HG02840 (cell line): Measurements from ENCODE around the gene TMEM38B.
"Not testable (repeated sequence)": the region's sequence is repeated elsewhere in the genome, so short reads cannot be mapped to it uniquely, and the experiment has no call there.

Source experiments
- ATAC-seq: cut with Tn5 transposase; IDR thresholded peaks from one replicate; pipeline ENCODE4 v1.9.1; 2021; ENCODE audit warnings: mild to moderate bottlenecking, moderate library complexity, moderate number of reproducible peaks; ENCODE audit not compliant: unreplicated experiment, low FRiP score

TMEM38B gene

GRCh38 chr9:105713260-105714019 is 19.1 kb downstream of the TMEM38B start:
- no peak for ATAC-seq

- no peak for ATAC-seq
These were observed 19.6 kb downstream of the TMEM38B start for GRCh38 chr9:105714020-105714331.

GRCh38 chr9:105716146-105716545 is 21.8 kb downstream of the TMEM38B start:
- no peak for ATAC-seq

GRCh38 chr9:105722099-105722498 is 27.8 kb downstream of the TMEM38B start:
- no peak for ATAC-seq

GRCh38 chr9:105725370-105725769 is 31.0 kb downstream of the TMEM38B start:
- no peak for ATAC-seq

- ATAC-seq = not testable (repeated sequence)
These were observed 33.9 kb downstream of the TMEM38B start for GRCh38 chr9:105728230-105728629.

GRCh38 chr9:105731420-105731819 is 37.1 kb downstream of the TMEM38B start:
- ATAC-seq = not testable (repeated sequence)

GRCh38 chr9:105735366-105735765 is 41.0 kb downstream of the TMEM38B start:
- no peak for ATAC-seq

GRCh38 chr9:105737205-105737604 is 42.9 kb downstream of the TMEM38B start:
- ATAC-seq = no peak

GRCh38 chr9:105742088-105742487 is 47.7 kb downstream of the TMEM38B start:
- ATAC-seq = no peak

- ATAC-seq = not testable (repeated sequence)
These were observed 53.0 kb downstream of the TMEM38B start for GRCh38 chr9:105747325-105747724.

- ATAC-seq = no peak
These were observed 57.4 kb downstream of the TMEM38B start for GRCh38 chr9:105751761-105752160.

- ATAC-seq = no peak
These were observed 63.3 kb downstream of the TMEM38B start for GRCh38 chr9:105757496-105758251.

- ATAC-seq = no peak
These were observed 65.7 kb downstream of the TMEM38B start for GRCh38 chr9:105760053-105760452.

- not testable (repeated sequence) for ATAC-seq
These were observed 88.5 kb downstream of the TMEM38B start for GRCh38 chr9:105782561-105783494.

- not testable (repeated sequence) for ATAC-seq
These were observed 89.1 kb downstream of the TMEM38B start for GRCh38 chr9:105783495-105783872.

GRCh38 chr9:105786796-105787195 is 92.5 kb downstream of the TMEM38B start:
- not testable (repeated sequence) for ATAC-seq

GRCh38 chr9:105816202-105816744 is 121.9 kb downstream of the TMEM38B start:
- no peak for ATAC-seq

- no peak for ATAC-seq
These were observed 122.6 kb downstream of the TMEM38B start for GRCh38 chr9:105816981-105817380.

- ATAC-seq = no peak
These were observed 124.6 kb downstream of the TMEM38B start for GRCh38 chr9:105818903-105819302.

GRCh38 chr9:105822814-105823213 is 128.5 kb downstream of the TMEM38B start:
- ATAC-seq = no peak
